Bronchial epithelial cell (primary cell): ENCODE measurements around the gene HOGA1. TPM values are rescaled to one million over a fixed set of nuclear protein-coding genes. Genes with fewer than 3 reads are reported as not detected.
A peak's percentile ranks its signal among the peaks of the same experiment; 100 is the strongest.

Experiments
- DNase-seq: peaks from one replicate; pipeline ENCODE4 v3.0.0-alpha.2; 2010; ENCODE audit warnings: low read depth
- FAIRE-seq: peaks from 2 replicates; lab custom pipeline; 2011; peaks lifted over from hg19 to GRCh38; lab: Jason Lieb, UNC
- H3K27me3 ChIP-seq: 2 replicates; pipeline ENCODE4 v1.5.1; 2011; ENCODE audit warnings: low read length; ENCODE audit not compliant: control insufficient read depth, insufficient read depth
- H3K36me3 ChIP-seq: 2 replicates; pipeline ENCODE4 v1.5.1; 2011; ENCODE audit warnings: low read length; ENCODE audit not compliant: control insufficient read depth, insufficient read depth
- H3K4me3 ChIP-seq: 2 replicates; pipeline ENCODE4 v1.5.1; 2011; ENCODE audit warnings: mild to moderate bottlenecking, low read depth, low read length, control low read depth
- CTCF ChIP-seq: IDR thresholded peaks from 2 replicates; pipeline ENCODE4 v1.5.1; 2011; ENCODE audit warnings: mild to moderate bottlenecking, moderate library complexity, low read length, control low read depth, inconsistent platforms; ENCODE audit not compliant: insufficient read depth, severe bottlenecking
- total RNA-seq: library from RNA; depleted of rRNA; stranded (reverse); fragments of >200 nt; gene quantifications from 2 replicates; pipeline ENCODE4 v1.2.1, GENCODE V29; 2014

HOGA1 gene
- total RNA-seq, 1 donor from 2014 or later, result 0.26 TPM

GRCh38 chr10:97539523-97540200, 44.5 kb upstream of the HOGA1 start:
- DNase-seq (no peak), FAIRE-seq (no peak)
- Histone ChIP-seq H3K4me3 (no peak overlapping the region), H3K36me3 (no peaks in the 10 kb centered on the region), H3K27me3 (no peaks in the 10 kb centered on the region)
- TF ChIP-seq CTCF, result peak; percentile 6

GRCh38 chr10:97540669-97541500, 43.3 kb upstream of the HOGA1 start:
- DNase-seq, result no peak
- Histone ChIP-seq H3K27me3 (no peaks in the 10 kb centered on the region), H3K36me3 (no peaks in the 10 kb centered on the region), H3K4me3 (no peak overlapping the region)
- TF ChIP-seq CTCF, result no peak
- peak; percentile 13 for FAIRE-seq

- H3K36me3 ChIP-seq, result no peaks in the 10 kb centered on the region
- no peak for TF ChIP-seq CTCF
- peak; percentile 13 for FAIRE-seq
- no peaks in the 10 kb centered on the region for H3K27me3 ChIP-seq
- peak; percentile 96 for DNase-seq
- no peak overlapping the region for H3K4me3 ChIP-seq
These were observed 41.8 kb upstream of the HOGA1 start for GRCh38 chr10:97542169-97543024.

- no peaks in the 10 kb centered on the region for H3K27me3 ChIP-seq
- H3K4me3 ChIP-seq, result no peak overlapping the region
- no peaks in the 10 kb centered on the region for H3K36me3 ChIP-seq
- FAIRE-seq, result peak; percentile 98
- no peak for TF ChIP-seq CTCF
- DNase-seq, result peak; percentile 95
These were observed 41.1 kb upstream of the HOGA1 start for GRCh38 chr10:97543025-97543546.

GRCh38 chr10:97546456-97547270, 37.5 kb upstream of the HOGA1 start:
- DNase-seq (no peak), FAIRE-seq (no peak)
- Histone ChIP-seq H3K4me3 (no peak overlapping the region), H3K27me3 (no peaks in the 10 kb centered on the region), H3K36me3 (no peaks in the 10 kb centered on the region)
- no peak for TF ChIP-seq CTCF
